ENCODE measurements around the gene BRI3.

GRCh38 chr7:98240961-98241673 lies 40.4 kb upstream of the BRI3 start:
- TF ChIP-seq CTCF (IDR thresholded peaks at IDR 0.05): peak; percentile 47 to 66 (median 58)
- no peak for TF ChIP-seq POLR2A (IDR thresholded peaks at IDR 0.05)
